Lower lobe of right lung (tissue), 2 donors: ENCODE results near the gene MIPEP. TPM values are rescaled to one million over a fixed set of nuclear protein-coding genes. Genes with fewer than 3 reads are reported as not detected.

Experiments used
- ATAC-seq, 2 donors: fragments of 200-7000 bp; cut with Tn5 transposase; one replicate each; pipeline ENCODE4 v1.9.1; 2020 to 2022; ENCODE audit warnings: mild to moderate bottlenecking in 2 of 2, moderate library complexity in 2 of 2
- DNase-seq: peaks from one replicate; pipeline ENCODE4 v3.0.0-alpha.2; 2020
- H3K27ac ChIP-seq: fragments of 200-600 bp; one replicate; pipeline ENCODE4 v1.8.0; 2022
- H3K27me3 ChIP-seq: fragments of 200-600 bp; one replicate; pipeline ENCODE4 v1.8.0; 2022; ENCODE audit warnings: low read depth
- H3K36me3 ChIP-seq: fragments of 200-600 bp; one replicate; pipeline ENCODE4 v1.8.0; 2022; ENCODE audit warnings: mild to moderate bottlenecking
- H3K4me1 ChIP-seq: fragments of 200-600 bp; one replicate; pipeline ENCODE4 v1.8.0; 2022
- H3K4me3 ChIP-seq: fragments of 200-600 bp; one replicate; pipeline ENCODE4 v1.8.0; 2022; ENCODE audit warnings: mild to moderate bottlenecking
- H3K9me3 ChIP-seq: fragments of 200-600 bp; one replicate; pipeline ENCODE4 v1.8.0; 2022
- intact Hi-C: fragments of 100-400 bp; cut with DNase I; formaldehyde crosslinking; loops from one replicate; pipeline ENCODE4 v1.11.0; 2022
- total RNA-seq: library from RNA; stranded (reverse); fragmentation: NEBNext Ultra II Directional; extraction: Animal tissue kit (Norgen Biotek cat#: 25700); gene quantifications from one replicate; pipeline ENCODE4 v1.2.1, GENCODE V29; 2021
- TF ChIP-seq, protein P1 (sequence below): fragments of 200-600 bp; IDR thresholded peaks from one replicate; pipeline ENCODE4 v1.8.0; 2022; ENCODE audit warnings: antibody characterized with exemption, mild to moderate bottlenecking
- donor health status: DM: no; HTN: yes; CAD: no; lungs with severe emphysema.

The MIPEP gene
- total RNA-seq, 1 donor from 2014 or later: 18.4 TPM

DNA sequence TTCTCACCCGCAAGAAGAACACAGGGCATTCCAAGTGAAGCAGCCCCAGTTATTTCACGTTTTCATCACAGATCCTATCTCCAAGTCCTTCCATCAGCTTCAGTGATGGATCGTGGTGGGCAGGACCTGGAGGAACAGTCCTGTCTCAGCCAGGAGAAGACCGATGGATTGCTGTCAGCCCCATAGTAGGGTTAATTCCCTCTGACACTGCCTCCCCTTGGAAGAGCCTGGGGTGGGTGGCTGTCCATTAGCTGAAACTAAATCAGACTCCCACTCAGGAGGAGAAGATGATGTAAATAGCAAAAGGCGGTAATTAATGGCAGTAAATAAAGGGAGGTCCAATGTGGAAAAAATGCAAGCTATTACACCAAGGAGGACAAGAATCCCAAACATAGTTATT is 188.0 kb downstream of the MIPEP start:
- DNase-seq (no peak), ATAC-seq (no peak)
- TF ChIP-seq, protein P1, sequence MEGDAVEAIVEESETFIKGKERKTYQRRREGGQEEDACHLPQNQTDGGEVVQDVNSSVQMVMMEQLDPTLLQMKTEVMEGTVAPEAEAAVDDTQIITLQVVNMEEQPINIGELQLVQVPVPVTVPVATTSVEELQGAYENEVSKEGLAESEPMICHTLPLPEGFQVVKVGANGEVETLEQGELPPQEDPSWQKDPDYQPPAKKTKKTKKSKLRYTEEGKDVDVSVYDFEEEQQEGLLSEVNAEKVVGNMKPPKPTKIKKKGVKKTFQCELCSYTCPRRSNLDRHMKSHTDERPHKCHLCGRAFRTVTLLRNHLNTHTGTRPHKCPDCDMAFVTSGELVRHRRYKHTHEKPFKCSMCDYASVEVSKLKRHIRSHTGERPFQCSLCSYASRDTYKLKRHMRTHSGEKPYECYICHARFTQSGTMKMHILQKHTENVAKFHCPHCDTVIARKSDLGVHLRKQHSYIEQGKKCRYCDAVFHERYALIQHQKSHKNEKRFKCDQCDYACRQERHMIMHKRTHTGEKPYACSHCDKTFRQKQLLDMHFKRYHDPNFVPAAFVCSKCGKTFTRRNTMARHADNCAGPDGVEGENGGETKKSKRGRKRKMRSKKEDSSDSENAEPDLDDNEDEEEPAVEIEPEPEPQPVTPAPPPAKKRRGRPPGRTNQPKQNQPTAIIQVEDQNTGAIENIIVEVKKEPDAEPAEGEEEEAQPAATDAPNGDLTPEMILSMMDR: no peak
- Histone ChIP-seq H3K4me3 (no peak overlapping the region), H3K27me3 (no peaks in the 10 kb centered on the region), H3K27ac (no peak overlapping the region), H3K36me3 (no peaks in the 10 kb centered on the region), H3K4me1 (peaks cover 29% of the 10 kb centered on the region), H3K9me3 (no peaks in the 10 kb centered on the region)
- intact Hi-C loops: no loop called here

DNA sequence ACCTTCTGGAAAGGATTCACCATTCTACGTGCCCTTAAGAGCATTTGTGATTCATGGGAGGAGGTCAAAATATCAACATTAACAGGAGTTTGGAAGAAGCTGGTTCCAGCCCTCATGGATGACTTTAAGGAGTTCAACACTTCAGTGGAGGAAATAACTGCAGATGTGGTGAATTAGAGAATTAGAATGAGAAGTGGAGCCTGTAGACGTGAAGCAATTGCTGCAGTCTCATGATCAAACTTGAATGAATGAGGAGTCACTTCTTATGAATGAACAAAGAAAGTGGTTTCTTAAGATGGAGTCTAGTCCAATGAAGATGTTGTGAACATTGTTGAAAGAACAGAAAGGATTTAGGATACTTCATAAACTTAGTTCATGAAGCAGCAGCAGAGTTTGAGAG is 189.9 kb downstream of the MIPEP start:
- Histone ChIP-seq H3K27me3 (no peaks in the 10 kb centered on the region), H3K4me3 (no peak overlapping the region), H3K9me3 (no peaks in the 10 kb centered on the region), H3K27ac (no peak overlapping the region), H3K36me3 (no peaks in the 10 kb centered on the region), H3K4me1 (peaks cover 30% of the 10 kb centered on the region)
- ATAC-seq (no peak), DNase-seq (no peak)
- intact Hi-C loops: no loop called here
- TF ChIP-seq, protein P1: no peak

DNA sequence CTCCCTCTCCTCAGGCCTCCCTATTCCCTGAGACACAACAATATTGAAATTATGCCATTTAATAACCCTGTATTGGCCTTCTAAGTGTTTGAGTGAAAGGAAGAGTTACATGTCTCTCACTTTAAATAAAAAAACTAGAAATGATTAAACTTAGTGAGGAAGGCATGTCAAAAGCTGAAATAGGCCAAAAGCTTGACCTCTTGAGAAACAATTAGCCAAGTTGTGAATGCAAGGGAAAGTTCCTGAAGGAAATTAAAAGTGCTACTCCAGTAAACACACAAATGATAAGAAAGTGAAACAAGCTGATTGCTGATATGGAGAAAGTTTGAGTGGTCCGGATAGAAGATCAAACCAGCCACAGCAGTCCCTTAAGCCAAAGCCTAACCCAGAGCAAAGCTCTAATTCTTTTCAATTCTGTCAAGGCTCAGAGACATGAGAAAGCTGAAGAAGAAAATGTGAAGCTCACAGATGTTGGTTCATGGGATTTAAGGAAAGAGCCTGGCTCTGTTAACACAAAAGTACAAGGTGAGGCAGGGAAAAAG is 191.4 kb downstream of the MIPEP start:
- TF ChIP-seq, protein P1: no peak
- intact Hi-C loops: no loop called here
- ATAC-seq (peak in 1 of 2 donors; percentile 10), DNase-seq (no peak)
- Histone ChIP-seq H3K36me3 (no peaks in the 10 kb centered on the region), H3K4me3 (no peak overlapping the region), H3K9me3 (no peaks in the 10 kb centered on the region), H3K27me3 (no peaks in the 10 kb centered on the region), H3K4me1 (peaks cover 29% of the 10 kb centered on the region), H3K27ac (no peak overlapping the region)

DNA sequence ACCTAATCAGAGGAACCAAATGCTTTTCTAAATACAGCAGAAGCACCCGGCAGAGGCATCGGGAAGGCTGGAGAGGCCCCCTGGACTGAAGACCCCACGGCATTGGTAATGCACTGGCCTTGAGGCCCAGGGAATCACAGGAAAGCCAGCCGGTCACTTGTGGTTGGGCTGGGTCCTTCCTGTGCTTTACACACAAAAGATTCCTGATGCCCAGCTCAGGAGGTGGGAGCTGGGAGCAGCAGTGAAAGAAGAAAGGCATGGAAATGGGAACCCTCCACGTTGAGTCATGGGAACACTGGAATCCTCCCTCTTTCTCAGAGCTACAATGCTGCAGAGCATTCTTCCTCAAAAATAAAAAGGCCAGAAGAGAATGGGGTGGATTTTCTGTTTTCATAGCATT is 192.6 kb downstream of the MIPEP start:
- H3K4me3 ChIP-seq: no peak overlapping the region
- DNase-seq: no peak
- peaks cover 22% of the 10 kb centered on the region for H3K4me1 ChIP-seq
- no peaks in the 10 kb centered on the region for H3K36me3 ChIP-seq
- H3K27me3 ChIP-seq: no peaks in the 10 kb centered on the region
- TF ChIP-seq, protein P1: no peak
- intact Hi-C loops: no loop called here
- no peak overlapping the region for H3K27ac ChIP-seq
- no peak for ATAC-seq
- H3K9me3 ChIP-seq: no peaks in the 10 kb centered on the region

DNA sequence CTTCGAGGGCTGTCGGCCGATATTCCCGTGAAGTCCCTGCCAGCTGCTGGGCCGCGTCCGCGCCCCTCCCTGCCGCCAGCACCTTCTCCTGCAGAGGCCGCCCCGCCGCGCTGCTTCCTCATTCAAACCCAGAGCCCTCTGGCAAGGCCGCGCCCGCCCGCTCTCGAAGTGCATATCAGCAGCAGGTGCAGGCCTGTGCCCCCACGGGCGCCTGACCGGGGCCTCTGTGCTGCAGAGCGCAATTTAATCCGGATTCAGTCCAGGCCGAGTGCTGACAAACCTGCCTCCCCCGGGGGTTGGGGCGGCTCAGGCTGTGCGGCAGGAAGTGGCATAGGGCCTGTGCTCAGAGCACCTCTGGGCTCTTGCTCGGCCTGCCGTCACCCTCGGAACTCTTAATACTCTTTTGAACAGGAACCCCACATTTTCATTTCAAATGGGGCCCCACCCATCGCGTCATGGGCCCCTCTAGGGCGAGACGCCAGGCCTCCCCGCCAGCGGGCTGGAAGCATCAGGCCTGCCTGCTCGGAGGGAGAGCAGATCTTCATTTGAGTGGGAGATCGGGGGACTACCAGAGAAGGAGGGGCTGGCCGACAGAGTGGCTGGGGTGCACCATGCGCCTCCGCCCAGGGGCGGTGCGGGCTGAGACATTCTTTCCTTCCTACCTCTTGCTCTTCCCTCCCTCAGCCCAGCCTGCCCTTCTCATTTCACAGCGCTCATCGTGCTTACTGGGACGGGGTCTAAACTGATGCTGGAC is 193.3 kb downstream of the MIPEP start:
- peak; percentile 73 for DNase-seq
- intact Hi-C loops: no loop called here
- TF ChIP-seq, protein P1: no peak
- Histone ChIP-seq H3K27me3 (no peaks in the 10 kb centered on the region), H3K4me1 (peaks cover 22% of the 10 kb centered on the region), H3K9me3 (no peaks in the 10 kb centered on the region), H3K4me3 (peak overlapping the region; percentile 28), H3K36me3 (no peaks in the 10 kb centered on the region), H3K27ac (no peak overlapping the region)
- peak; percentile 57 to 64 for ATAC-seq
